Measurements from ENCODE around the gene OR14I1.

DNA sequence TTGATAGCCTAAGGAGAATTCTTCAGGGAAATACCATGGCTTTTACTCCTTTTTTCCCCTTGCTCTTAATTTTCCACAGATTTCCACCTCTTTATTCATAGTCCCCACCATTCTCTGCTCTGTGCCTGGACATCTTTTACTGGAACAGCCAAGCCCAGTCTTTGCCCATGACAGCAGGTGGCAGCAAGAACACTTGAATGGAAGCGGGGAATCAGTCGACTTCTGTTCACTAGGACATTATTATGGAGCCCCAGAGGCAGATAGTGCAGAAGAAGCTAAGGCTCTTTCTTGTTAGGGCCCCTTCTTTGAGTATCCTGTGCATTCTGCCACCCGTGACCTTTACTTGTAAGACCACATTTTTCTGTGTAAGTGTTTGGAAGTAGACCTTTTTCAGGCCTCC lies 6.3 kb downstream of the OR14I1 start:
- TF ChIP-seq TAF1 (IDR thresholded peaks at IDR 0.05; ENCODE audit: borderline replicate concordance, insufficient read depth, low read length) (no peak), POLR2AphosphoS5 (IDR thresholded peaks at IDR 0.05; ENCODE audit: low read depth, low read length) (no peak), SIN3A (IDR thresholded peaks at IDR 0.05; ENCODE audit: borderline replicate concordance, insufficient read depth, low read length) (no peak)
- TF ChIP-seq, protein P1, sequence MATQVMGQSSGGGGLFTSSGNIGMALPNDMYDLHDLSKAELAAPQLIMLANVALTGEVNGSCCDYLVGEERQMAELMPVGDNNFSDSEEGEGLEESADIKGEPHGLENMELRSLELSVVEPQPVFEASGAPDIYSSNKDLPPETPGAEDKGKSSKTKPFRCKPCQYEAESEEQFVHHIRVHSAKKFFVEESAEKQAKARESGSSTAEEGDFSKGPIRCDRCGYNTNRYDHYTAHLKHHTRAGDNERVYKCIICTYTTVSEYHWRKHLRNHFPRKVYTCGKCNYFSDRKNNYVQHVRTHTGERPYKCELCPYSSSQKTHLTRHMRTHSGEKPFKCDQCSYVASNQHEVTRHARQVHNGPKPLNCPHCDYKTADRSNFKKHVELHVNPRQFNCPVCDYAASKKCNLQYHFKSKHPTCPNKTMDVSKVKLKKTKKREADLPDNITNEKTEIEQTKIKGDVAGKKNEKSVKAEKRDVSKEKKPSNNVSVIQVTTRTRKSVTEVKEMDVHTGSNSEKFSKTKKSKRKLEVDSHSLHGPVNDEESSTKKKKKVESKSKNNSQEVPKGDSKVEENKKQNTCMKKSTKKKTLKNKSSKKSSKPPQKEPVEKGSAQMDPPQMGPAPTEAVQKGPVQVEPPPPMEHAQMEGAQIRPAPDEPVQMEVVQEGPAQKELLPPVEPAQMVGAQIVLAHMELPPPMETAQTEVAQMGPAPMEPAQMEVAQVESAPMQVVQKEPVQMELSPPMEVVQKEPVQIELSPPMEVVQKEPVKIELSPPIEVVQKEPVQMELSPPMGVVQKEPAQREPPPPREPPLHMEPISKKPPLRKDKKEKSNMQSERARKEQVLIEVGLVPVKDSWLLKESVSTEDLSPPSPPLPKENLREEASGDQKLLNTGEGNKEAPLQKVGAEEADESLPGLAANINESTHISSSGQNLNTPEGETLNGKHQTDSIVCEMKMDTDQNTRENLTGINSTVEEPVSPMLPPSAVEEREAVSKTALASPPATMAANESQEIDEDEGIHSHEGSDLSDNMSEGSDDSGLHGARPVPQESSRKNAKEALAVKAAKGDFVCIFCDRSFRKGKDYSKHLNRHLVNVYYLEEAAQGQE (IDR thresholded peaks at IDR 0.05; ENCODE audit: insufficient read depth in 1 of 2, low read depth in 2 of 2, low read length in 2 of 2) = no peak

All from PFSK-1 (cell line).